Common myeloid progenitor, CD34-positive (primary cell): ENCODE results near the gene MTSS2.

Experiments used
- CTCF ChIA-PET: fragments of 350-600 bp; sonication (Branson Sonifier 250); formaldehyde crosslinking; loops from one replicate; lab custom pipeline; 2021; ENCODE audit warnings: antibody characterized with exemption; lab: Charles Lee
- POLR2A ChIA-PET: fragments of 350-600 bp; sonication (Branson Sonifier 250); formaldehyde crosslinking; loops from one replicate; lab custom pipeline; 2021; ENCODE audit warnings: antibody characterized with exemption; lab: Charles Lee
- DNase-seq, 3 donors: peaks; one replicate each; pipeline versions ENCODE4 v3.0.0 to v3.0.0-alpha.2; 2013
- H3K27ac ChIP-seq, 2 experiments: 1 replicate in 1 of 2; 2 replicates in 1 of 2; pipeline ENCODE4 v1.7.0; 2013; ENCODE audit warnings: inconsistent platforms in 2 of 2, low read length in 2 of 2, mild to moderate bottlenecking in 2 of 2, low read depth in 1 of 2, moderate library complexity in 1 of 2; ENCODE audit not compliant: severe bottlenecking in 2 of 2, insufficient read depth in 1 of 2, poor library complexity in 1 of 2
- H3K27me3 ChIP-seq, 5 experiments: replicated peaks in 2 of 5; 1 replicate in 3 of 5; 2 replicates in 2 of 5; pipeline versions ENCODE4 v1.6.1 to v1.7.0; 2013; ENCODE audit warnings: low read length in 4 of 5, mild to moderate bottlenecking in 2 of 5, moderate library complexity in 2 of 5, inconsistent platforms in 1 of 5; ENCODE audit not compliant: insufficient read depth in 5 of 5, control insufficient read depth in 4 of 5
- H3K36me3 ChIP-seq, 4 experiments: 1 replicate in 2 of 4; 2 replicates in 2 of 4; pipeline versions ENCODE4 v1.6.1 to v1.7.0; 2013; ENCODE audit warnings: low read length in 3 of 4, control low read depth in 1 of 4, mild to moderate bottlenecking in 1 of 4; ENCODE audit not compliant: control insufficient read depth in 4 of 4, insufficient read depth in 4 of 4
- H3K4me1 ChIP-seq, 4 experiments: 1 replicate in 3 of 4; 2 replicates in 1 of 4; pipeline versions ENCODE4 v1.6.1 to v1.7.1; 2013; ENCODE audit warnings: low read length in 3 of 4, mild to moderate bottlenecking in 3 of 4, control low read depth in 1 of 4, inconsistent platforms in 1 of 4, moderate library complexity in 1 of 4; ENCODE audit not compliant: control insufficient read depth in 4 of 4, insufficient read depth in 4 of 4; ENCODE audit errors: control extremely low read depth in 1 of 4
- H3K4me3 ChIP-seq, 7 experiments: 1 replicate in 4 of 7; 2 replicates in 3 of 7; pipeline versions ENCODE4 v1.5.1 to v1.7.0; 2013; ENCODE audit warnings: mild to moderate bottlenecking in 7 of 7, low read length in 6 of 7, moderate library complexity in 6 of 7, inconsistent platforms in 2 of 7, low read depth in 2 of 7, control low read depth in 1 of 7; ENCODE audit not compliant: insufficient read depth in 4 of 7, control insufficient read depth in 1 of 7; ENCODE audit errors: extremely low read depth in 1 of 7
- H3K9me3 ChIP-seq, 5 experiments: 1 replicate in 4 of 5; 2 replicates in 1 of 5; pipeline versions ENCODE4 v1.6.1 to v1.7.1; 2013; ENCODE audit warnings: low read length in 4 of 5, mild to moderate bottlenecking in 2 of 5, inconsistent platforms in 1 of 5, low read depth in 1 of 5, moderate library complexity in 1 of 5; ENCODE audit not compliant: control insufficient read depth in 4 of 5, insufficient read depth in 2 of 5; ENCODE audit errors: control extremely low read depth in 1 of 5
- WGBS: methylation state at CpG from one replicate; pipeline ENCODE4 v1.1.5; 2013; ENCODE audit not compliant: insufficient coverage; 5-methylcytosine and 5-hydroxymethylcytosine counted together

MTSS2 gene

DNA sequence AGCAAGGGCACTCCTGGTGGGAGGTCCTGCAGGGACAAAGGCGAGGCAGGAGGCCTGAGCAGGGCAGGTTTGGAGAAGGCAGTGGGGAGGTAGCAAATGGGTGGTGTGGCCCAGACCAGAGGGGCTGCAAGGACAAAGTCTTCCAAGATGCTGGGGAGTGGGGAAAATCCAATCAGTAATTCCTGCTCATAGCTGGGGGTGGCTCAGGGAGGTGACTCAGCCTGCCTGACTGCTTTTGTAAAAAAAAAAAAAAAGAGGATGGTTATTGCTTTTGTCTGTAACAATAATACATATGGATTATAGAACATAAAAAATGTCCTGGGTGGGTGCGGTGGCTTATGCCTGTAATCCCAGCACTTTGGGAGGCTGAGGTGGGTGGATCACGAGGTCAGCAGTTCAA lies 34.3 kb downstream of the MTSS2 start:
- H3K9me3 ChIP-seq = no peaks in the 10 kb centered on the region
- WGBS = 97% methylated on average over 3 of the region's 3 CpGs
- POLR2A ChIA-PET = interaction anchor here (0.6 kb wide), 1 partner anchor 270 kb away, joined by 3 read pairs; no protein-coding TSS in a partner anchor
- no peaks in the 10 kb centered on the region for H3K27me3 ChIP-seq
- DNase-seq = no peak
- no peaks in the 10 kb centered on the region for H3K36me3 ChIP-seq
- H3K4me3 ChIP-seq = no peak overlapping the region
- H3K27ac ChIP-seq = no peak overlapping the region
- peaks cover 0 to 5% (median 3%) of the 10 kb centered on the region in 4 experiments for H3K4me1 ChIP-seq
- CTCF ChIA-PET = interaction anchor here (1.2 to 1.5 kb wide), 3 partner anchors 106 to 320 kb away, joined by 3 to 4 read pairs (median 3); no protein-coding TSS in a partner anchor

DNA sequence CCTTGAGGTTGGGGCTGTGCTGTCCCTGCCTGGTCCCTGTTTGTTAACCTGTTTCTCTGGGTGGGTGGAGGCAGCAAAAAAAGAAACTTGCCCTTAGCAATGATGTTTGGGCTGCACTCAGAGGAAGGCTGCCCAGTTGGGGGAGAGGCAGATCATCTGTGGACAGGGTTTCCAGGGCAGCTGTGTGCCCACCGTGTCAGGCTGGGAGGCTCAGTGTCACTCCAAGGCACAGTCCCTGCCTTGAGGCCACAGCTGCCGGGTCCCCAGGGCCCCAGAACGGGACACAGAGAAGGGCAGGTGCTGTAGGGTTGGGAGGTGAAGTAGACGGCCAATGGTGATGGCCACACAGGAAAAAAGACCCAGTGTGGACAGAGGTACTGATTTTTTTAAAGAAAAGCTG lies 35.6 kb downstream of the MTSS2 start:
- Histone ChIP-seq H3K4me1 (peaks cover 0 to 5% (median 3%) of the 10 kb centered on the region in 4 experiments), H3K36me3 (no peaks in the 10 kb centered on the region), H3K27ac (no peak overlapping the region), H3K4me3 (no peak overlapping the region), H3K27me3 (no peaks in the 10 kb centered on the region), H3K9me3 (no peaks in the 10 kb centered on the region)
- WGBS = 100% methylated on average over 3 of the region's 4 CpGs
- ChIA-PET POLR2A (no interaction called here), CTCF (interaction anchor here (1.3 kb wide), 1 partner anchor 9 kb away, joined by 4 read pairs; no protein-coding TSS in a partner anchor)
- no peak for DNase-seq

DNA sequence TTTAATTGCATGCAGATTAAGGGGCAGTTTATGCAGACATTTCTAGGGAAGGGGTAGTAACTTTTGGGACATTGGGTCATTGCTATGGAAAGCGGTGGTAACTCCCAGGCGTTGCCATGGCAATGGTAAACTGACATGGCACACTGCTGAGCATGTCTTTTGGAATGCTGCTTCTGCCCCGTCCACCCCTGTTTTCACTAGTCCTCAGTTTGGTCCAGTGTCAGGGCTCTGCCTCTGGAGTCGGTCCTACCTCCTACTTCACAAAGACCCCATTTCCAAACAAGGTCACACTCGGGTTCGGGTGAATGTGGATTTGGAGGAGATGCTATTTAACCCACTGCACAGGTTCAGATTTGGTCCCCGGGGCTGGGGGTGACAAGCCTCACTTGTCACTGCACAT lies 36.6 kb downstream of the MTSS2 start:
- H3K27ac ChIP-seq = no peak overlapping the region
- no peaks in the 10 kb centered on the region for H3K9me3 ChIP-seq
- no peaks in the 10 kb centered on the region for H3K27me3 ChIP-seq
- 100% methylated on average over 3 of the region's 7 CpGs for WGBS
- no peaks in the 10 kb centered on the region for H3K36me3 ChIP-seq
- no peak for DNase-seq
- POLR2A ChIA-PET = no interaction called here
- CTCF ChIA-PET = no interaction called here
- H3K4me1 ChIP-seq = peaks cover 0 to 5% (median 3%) of the 10 kb centered on the region in 4 experiments
- no peak overlapping the region for H3K4me3 ChIP-seq

DNA sequence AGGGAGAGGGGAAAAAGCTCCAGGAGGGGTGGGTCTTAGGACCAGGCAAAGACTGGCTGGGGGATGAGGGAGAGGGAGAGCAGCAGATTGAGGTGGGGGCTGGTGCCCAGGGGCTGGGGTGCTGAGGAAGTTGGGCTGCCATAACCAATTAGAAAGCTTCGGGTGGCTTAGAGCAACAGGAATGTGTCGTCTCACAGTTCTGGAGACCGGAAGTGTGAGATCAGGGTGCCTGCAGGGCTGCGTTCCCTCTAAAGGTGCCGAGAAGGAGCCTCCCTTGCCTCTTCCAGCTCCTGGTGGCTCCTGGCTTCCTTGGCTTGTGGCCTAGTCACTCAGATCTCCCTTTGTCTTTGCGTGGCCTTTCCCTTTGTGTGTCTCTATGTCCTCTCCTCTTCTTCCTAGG lies 37.2 kb downstream of the MTSS2 start:
- WGBS = 94% methylated on average over 6 of the region's 6 CpGs

DNA sequence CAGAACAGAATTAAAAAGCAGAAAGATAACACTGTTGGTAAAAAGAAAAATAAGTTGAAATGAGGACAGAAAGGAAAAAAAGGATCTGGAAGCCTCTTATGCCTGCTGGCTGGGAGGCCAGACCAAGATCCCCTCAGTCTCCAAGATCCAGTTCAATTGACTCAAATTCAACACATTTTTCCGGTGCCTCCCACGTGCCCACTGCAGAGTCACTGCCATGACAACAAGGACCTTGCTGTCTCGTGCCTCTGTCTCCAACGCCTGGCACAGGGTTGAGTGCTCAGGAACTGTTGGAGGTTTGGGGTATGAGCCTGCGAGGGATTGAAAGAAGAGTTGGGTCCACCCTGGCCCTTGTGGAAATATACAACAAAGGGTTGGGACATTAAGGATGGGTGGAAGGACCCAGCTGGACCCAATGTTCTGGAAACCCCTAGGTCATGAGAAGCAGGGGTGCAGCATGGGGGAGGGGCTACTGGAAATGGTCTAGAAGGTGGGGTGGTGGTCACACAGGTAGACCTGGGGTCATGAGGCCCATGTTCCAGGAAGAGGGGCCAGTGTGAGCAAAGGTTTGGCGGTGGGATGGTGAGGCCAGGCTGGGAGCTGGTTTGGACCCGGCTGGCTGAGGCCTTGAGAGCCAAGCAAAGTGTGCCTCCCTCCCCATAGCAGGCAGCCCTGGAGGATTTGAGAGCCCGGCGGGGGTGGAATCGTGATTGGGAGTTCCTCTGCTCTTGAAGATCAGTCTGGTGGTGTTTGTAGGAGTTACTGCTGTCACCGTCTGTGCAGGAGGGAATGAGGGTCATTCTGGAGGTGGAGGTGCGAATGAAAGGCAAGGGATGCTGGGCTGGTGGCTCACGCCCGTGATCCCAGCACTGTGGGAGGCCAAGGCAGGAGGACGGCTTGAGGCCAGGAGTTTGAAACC lies 38.2 kb downstream of the MTSS2 start:
- no peaks in the 10 kb centered on the region for H3K9me3 ChIP-seq
- ChIA-PET CTCF (no interaction called here), POLR2A (no interaction called here)
- H3K4me1 ChIP-seq = no peaks in the 10 kb centered on the region
- H3K4me3 ChIP-seq = no peak overlapping the region
- DNase-seq = no peak
- WGBS = 95% methylated on average over 14 of the region's 15 CpGs
- H3K27ac ChIP-seq = no peak overlapping the region
- no peaks in the 10 kb centered on the region for H3K27me3 ChIP-seq
- H3K36me3 ChIP-seq = no peaks in the 10 kb centered on the region

More for the DNA sequence above, 37.2 kb downstream of the MTSS2 start:
- Histone ChIP-seq H3K36me3 (no peaks in the 10 kb centered on the region), H3K27ac (no peak overlapping the region), H3K4me3 (no peak overlapping the region), H3K27me3 (no peaks in the 10 kb centered on the region), H3K9me3 (no peaks in the 10 kb centered on the region), H3K4me1 (no peaks in the 10 kb centered on the region)
- POLR2A ChIA-PET = no interaction called here
- CTCF ChIA-PET = no interaction called here
- DNase-seq = no peak

DNA sequence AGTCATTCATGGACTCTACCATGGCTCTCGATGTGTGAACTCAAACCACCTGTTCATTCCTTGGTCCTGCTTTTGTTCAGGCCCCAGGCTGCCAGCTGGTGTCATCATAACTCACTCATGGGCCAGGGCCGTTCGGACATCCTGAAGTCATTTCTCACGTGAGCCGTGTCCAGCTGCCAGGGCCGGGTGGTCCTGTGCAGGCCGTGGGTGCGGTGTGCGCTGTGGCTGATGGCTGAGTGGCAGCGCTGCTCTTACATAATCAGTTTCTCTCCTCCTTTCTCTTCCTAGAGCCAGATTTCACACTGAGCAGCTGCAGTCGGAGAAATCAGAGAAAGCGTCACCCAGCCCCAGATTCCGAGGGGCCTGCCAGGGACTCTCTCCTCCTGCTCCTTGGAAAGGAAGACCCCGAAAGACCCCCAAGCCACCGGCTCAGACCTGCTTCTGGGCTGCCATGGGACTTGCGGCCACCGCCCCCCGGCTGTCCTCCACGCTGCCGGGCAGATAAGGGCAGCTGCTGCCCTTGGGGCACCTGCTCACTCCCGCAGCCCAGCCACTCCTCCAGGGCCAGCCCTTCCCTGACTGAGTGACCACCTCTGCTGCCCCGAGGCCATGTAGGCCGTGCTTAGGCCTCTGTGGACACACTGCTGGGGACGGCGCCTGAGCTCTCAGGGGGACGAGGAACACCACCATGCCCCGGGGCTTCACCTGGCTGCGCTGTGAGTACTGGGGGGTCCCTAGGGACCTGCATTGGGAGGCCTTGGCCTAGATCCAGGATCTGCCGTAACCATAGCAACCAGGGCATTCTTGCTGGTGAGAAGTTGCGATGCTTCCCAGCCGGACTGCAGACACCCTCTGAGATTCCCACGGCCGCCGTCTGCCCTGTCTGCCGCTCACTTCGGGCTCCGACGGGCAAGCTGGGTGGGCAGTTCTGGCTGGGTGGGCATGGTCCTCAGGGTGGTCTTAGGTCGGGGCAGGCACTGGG lies 39.3 kb downstream of the MTSS2 start, which contains the start of gene IL34:
Gene IL34 (plus strand): TSS at position 300 of the 982 bp plus-strand sequence. CDS start 389 bp downstream, at position 689.
- CTCF ChIA-PET = interaction anchor here (0.7 kb wide), 1 partner anchor 1213 kb away, joined by 3 read pairs; no protein-coding TSS in a partner anchor
- 97% methylated on average over 36 of the region's 39 CpGs for WGBS
- Histone ChIP-seq H3K27ac (no peak within 1 kb of the TSS), H3K36me3 (no peaks in the 10 kb centered on the region), H3K27me3 (no peaks in the 10 kb centered on the region), H3K4me1 (no peaks in the 10 kb centered on the region), H3K9me3 (no peaks in the 10 kb centered on the region), H3K4me3 (no peak within 1 kb of the TSS)
- POLR2A ChIA-PET = no interaction called here
- DNase-seq = no peak
